ENCODE results near the gene MAP2K7. TPM values are rescaled to one million over a fixed set of nuclear protein-coding genes. Genes with fewer than 3 reads are reported as not detected.

Gene MAP2K7
- total RNA-seq, 1 experiment from 2014 or later, result 39.4 TPM

GRCh38 chr19:7861619-7862412 is 41.9 kb upstream of the MAP2K7 start:
- CTCF ChIA-PET, result interaction anchor here (0.6 to 4.5 kb wide), 32 partner anchors 7 to 1401 kb away, joined by 3 to 45 read pairs (median 6); partner anchors contain the start of genes LRRC8E, MAP2K7, PET100 and PRR36
- Mint-ChIP-seq H3K36me3 (no peaks in the 10 kb centered on the region), H3K4me1 (peaks cover 21% of the 10 kb centered on the region), H3K27ac (no peak overlapping the region), H3K4me3 (peak overlapping the region; percentile 79), H3K27me3 (ENCODE audit: low read depth) (peaks cover 77% of the 10 kb centered on the region), H3K9me3 (no peaks in the 10 kb centered on the region)
- ATAC-seq (peak; percentile 2), DNase-seq (ENCODE audit: low spot score) (peak; percentile 60)
- POLR2A ChIA-PET, result interaction anchor here (0.6 to 1.9 kb wide), 9 partner anchors 9 to 138 kb away, joined by 3 to 11 read pairs (median 4); partner anchors contain the start of genes MAP2K7 and TIMM44
- TF ChIP-seq ZNF423 (CRISPR knock-in tag; IDR thresholded peaks at IDR 0.05), result peak; percentile 70; the same call in 1 of the 2 replicates
- TF ChIP-seq TP53 (CRISPR knock-in tag; IDR thresholded peaks at IDR 0.05), result 0 out of 2 replicates have a peak, but pooled peaks have one; percentile 61
- peak; percentile 90 for TF ChIP-seq MAX (CRISPR knock-in tag; IDR thresholded peaks at IDR 0.05)
- TF ChIP-seq PREB (CRISPR knock-in tag; IDR thresholded peaks at IDR 0.05; ENCODE audit: borderline replicate concordance), result no peak
- TF ChIP-seq SP1 (CRISPR knock-in tag; conservative IDR thresholded peaks at IDR 0.05), result peak; percentile 78
- 0 out of 2 replicates have a peak, but pooled peaks have one; percentile 60 for TF ChIP-seq E2F1 (CRISPR knock-in tag; IDR thresholded peaks at IDR 0.05)
- peak; percentile 60; the same call in 1 of the 2 replicates for TF ChIP-seq E2F5 (CRISPR knock-in tag; IDR thresholded peaks at IDR 0.05)
- TF ChIP-seq FOXP1 (CRISPR knock-in tag; IDR thresholded peaks at IDR 0.05; ENCODE audit: borderline replicate concordance), result peak; percentile 85
- 0 out of 2 replicates have a peak, but pooled peaks have one; percentile 36 for TF ChIP-seq FOXP4 (CRISPR knock-in tag; IDR thresholded peaks at IDR 0.05)
- TF ChIP-seq NR1H2 (CRISPR knock-in tag; IDR thresholded peaks at IDR 0.05), result no peak
- 0 out of 2 replicates have a peak, but pooled peaks have one; percentile 22 for TF ChIP-seq FOXK1 (CRISPR knock-in tag; IDR thresholded peaks at IDR 0.05)
- TF ChIP-seq ZNF281 (CRISPR knock-in tag; IDR thresholded peaks at IDR 0.05), result no peak; the same call in 1 of the 2 replicates
- TF ChIP-seq ZNF138 (CRISPR knock-in tag; conservative IDR thresholded peaks at IDR 0.05), result 0 out of 2 replicates have a peak, but pooled peaks have one; percentile 41
- TF ChIP-seq USF1 (CRISPR knock-in tag; IDR thresholded peaks at IDR 0.05), result 0 out of 2 replicates have a peak, but pooled peaks have one; percentile 50
- peak; percentile 74; the same call in 1 of the 2 replicates for TF ChIP-seq ZBTB43 (CRISPR knock-in tag; IDR thresholded peaks at IDR 0.05)
- no peak for TF ChIP-seq JUN (CRISPR knock-in tag; IDR thresholded peaks at IDR 0.05)
- peak; percentile 22; the same call in 1 of the 2 replicates for TF ChIP-seq CTCF (IDR thresholded peaks at IDR 0.05)
